WERI-Rb-1 (cell line): Measurements from ENCODE around the gene YTHDF2.
"Not testable (repeated sequence)": the region's sequence is repeated elsewhere in the genome, so short reads cannot be mapped to it uniquely, and the experiment has no call there.

Source experiments
- DNase-seq: peaks from one replicate; pipeline ENCODE4 v3.0.0-alpha.2; 2020
- H3K27ac ChIP-seq: fragments of 250-450 bp; sonication (Bioruptor Pico); 2 replicates; pipeline ENCODE4 v1.5.1; 2020; ENCODE audit warnings: mild to moderate bottlenecking, moderate library complexity
- H3K27me3 ChIP-seq: fragments of 250-450 bp; sonication (Bioruptor Pico); 2 replicates; pipeline ENCODE4 v1.5.1; 2021; ENCODE audit warnings: mild to moderate bottlenecking, low read depth, moderate library complexity; ENCODE audit not compliant: insufficient read depth, severe bottlenecking
- H3K36me3 ChIP-seq: fragments of 250-450 bp; sonication (Bioruptor Pico); 2 replicates; pipeline ENCODE4 v1.5.1; 2020; ENCODE audit warnings: mild to moderate bottlenecking, moderate library complexity
- H3K4me3 ChIP-seq: 2 replicates; pipeline ENCODE4 v1.5.1; 2011; ENCODE audit warnings: low read depth, mild to moderate bottlenecking, control low read depth, low read length
- H3K9me3 ChIP-seq: fragments of 250-450 bp; sonication (Bioruptor Pico); 2 replicates; pipeline ENCODE4 v1.5.1; 2021; ENCODE audit warnings: mild to moderate bottlenecking, moderate library complexity; ENCODE audit not compliant: severe bottlenecking
- CTCF ChIP-seq: IDR thresholded peaks from 2 replicates; pipeline ENCODE4 v1.5.1; 2011; ENCODE audit warnings: low read depth, mild to moderate bottlenecking, control low read depth, inconsistent platforms, low read length

YTHDF2 gene

GRCh38 chr1:28744184-28744583 lies 7.4 kb downstream of the YTHDF2 start:
- no peaks in the 10 kb centered on the region for H3K27me3 ChIP-seq
- H3K27ac ChIP-seq, result no peak overlapping the region
- H3K36me3 ChIP-seq, result peaks cover 94% of the 10 kb centered on the region
- DNase-seq, result no peak
- no peak for TF ChIP-seq CTCF
- no peak overlapping the region for H3K4me3 ChIP-seq
- no peaks in the 10 kb centered on the region for H3K9me3 ChIP-seq

GRCh38 chr1:28745653-28746173 lies 9.0 kb downstream of the YTHDF2 start:
- Histone ChIP-seq H3K9me3 (no peaks in the 10 kb centered on the region), H3K27me3 (no peaks in the 10 kb centered on the region), H3K27ac (no peak overlapping the region), H3K4me3 (no peak overlapping the region), H3K36me3 (peaks cover 91% of the 10 kb centered on the region)
- DNase-seq, result no peak
- TF ChIP-seq CTCF, result no peak

GRCh38 chr1:28750330-28750729 lies 13.6 kb downstream of the YTHDF2 start:
- peaks cover 81% of the 10 kb centered on the region for H3K36me3 ChIP-seq
- no peak for TF ChIP-seq CTCF

GRCh38 chr1:28750771-28751294 lies 14.1 kb downstream of the YTHDF2 start:
- DNase-seq, H3K27ac ChIP-seq, H3K27me3 ChIP-seq, H3K9me3 ChIP-seq, H3K4me3 ChIP-seq: not testable (repeated sequence)
- H3K36me3 ChIP-seq, result peaks cover 80% of the 10 kb centered on the region

More at GRCh38 chr1:28750330-28750729, 13.6 kb downstream of the YTHDF2 start:
- Histone ChIP-seq H3K27me3 (no peaks in the 10 kb centered on the region), H3K9me3 (no peaks in the 10 kb centered on the region), H3K4me3 (no peak overlapping the region), H3K27ac (no peak overlapping the region)
- DNase-seq, result no peak

- H3K27ac ChIP-seq, result no peak overlapping the region
- H3K27me3 ChIP-seq, result no peaks in the 10 kb centered on the region
- no peak overlapping the region for H3K4me3 ChIP-seq
- DNase-seq, result no peak
- TF ChIP-seq CTCF, result no peak
- peaks cover 80% of the 10 kb centered on the region for H3K36me3 ChIP-seq
- no peaks in the 10 kb centered on the region for H3K9me3 ChIP-seq
Observed at GRCh38 chr1:28751315-28752060, 14.7 kb downstream of the YTHDF2 start.

GRCh38 chr1:28755701-28756100 lies 19.0 kb downstream of the YTHDF2 start:
- Histone ChIP-seq H3K36me3 (peaks cover 83% of the 10 kb centered on the region), H3K4me3 (no peak overlapping the region), H3K9me3 (no peaks in the 10 kb centered on the region), H3K27me3 (no peaks in the 10 kb centered on the region), H3K27ac (no peak overlapping the region)
- no peak for TF ChIP-seq CTCF
- DNase-seq, result no peak
